Endothelial cell (in vitro differentiated cells): Measurements from ENCODE around the gene JPH4. TPM values are rescaled to one million over a fixed set of nuclear protein-coding genes. Genes with fewer than 3 reads are reported as not detected.

Source experiments
- DNase-seq: peaks from one replicate; pipeline ENCODE4 v3.0.0; 2021; ENCODE audit warnings: low spot score
- H3K27ac Mint-ChIP-seq: one replicate; pipeline ENCODE4 v1.8.0; 2021; ENCODE audit warnings: mixed read lengths, inconsistent platforms; ENCODE audit not compliant: unreplicated experiment
- H3K27me3 Mint-ChIP-seq: one replicate; pipeline ENCODE4 v1.8.0; 2021; ENCODE audit warnings: mild to moderate bottlenecking, moderate library complexity, mixed read lengths, inconsistent platforms; ENCODE audit not compliant: unreplicated experiment
- H3K36me3 Mint-ChIP-seq: one replicate; pipeline ENCODE4 v1.8.0; 2021; ENCODE audit warnings: mild to moderate bottlenecking, low read depth, mixed read lengths, inconsistent platforms; ENCODE audit not compliant: unreplicated experiment
- H3K4me1 Mint-ChIP-seq: one replicate; pipeline ENCODE4 v1.8.0; 2021; ENCODE audit warnings: mild to moderate bottlenecking, mixed read lengths, inconsistent platforms; ENCODE audit not compliant: unreplicated experiment
- H3K4me3 Mint-ChIP-seq: one replicate; pipeline ENCODE4 v1.8.0; 2021; ENCODE audit warnings: mild to moderate bottlenecking, mixed read lengths, inconsistent platforms; ENCODE audit not compliant: unreplicated experiment
- H3K9me3 Mint-ChIP-seq: one replicate; pipeline ENCODE4 v1.8.0; 2021; ENCODE audit warnings: mixed read lengths, inconsistent platforms; ENCODE audit not compliant: unreplicated experiment
- total RNA-seq: library from RNA; stranded (reverse); fragmentation: NEBNext Ultra II Directional; extraction: Animal tissue kit (Norgen Biotek cat#: 25700); gene quantifications from one replicate; pipeline ENCODE4 v1.2.1, GENCODE V29; 2021; ENCODE audit not compliant: unreplicated experiment
- TF ChIP-seq, protein P1 (sequence below): fragments of 200-600 bp; sonication (generic); IDR thresholded peaks from one replicate; pipeline ENCODE4 v1.5.0; 2021; ENCODE audit warnings: antibody characterized with exemption; ENCODE audit not compliant: unreplicated experiment

JPH4 gene
- total RNA-seq, 1 donor from 2014 or later, result 0.64 TPM

DNA sequence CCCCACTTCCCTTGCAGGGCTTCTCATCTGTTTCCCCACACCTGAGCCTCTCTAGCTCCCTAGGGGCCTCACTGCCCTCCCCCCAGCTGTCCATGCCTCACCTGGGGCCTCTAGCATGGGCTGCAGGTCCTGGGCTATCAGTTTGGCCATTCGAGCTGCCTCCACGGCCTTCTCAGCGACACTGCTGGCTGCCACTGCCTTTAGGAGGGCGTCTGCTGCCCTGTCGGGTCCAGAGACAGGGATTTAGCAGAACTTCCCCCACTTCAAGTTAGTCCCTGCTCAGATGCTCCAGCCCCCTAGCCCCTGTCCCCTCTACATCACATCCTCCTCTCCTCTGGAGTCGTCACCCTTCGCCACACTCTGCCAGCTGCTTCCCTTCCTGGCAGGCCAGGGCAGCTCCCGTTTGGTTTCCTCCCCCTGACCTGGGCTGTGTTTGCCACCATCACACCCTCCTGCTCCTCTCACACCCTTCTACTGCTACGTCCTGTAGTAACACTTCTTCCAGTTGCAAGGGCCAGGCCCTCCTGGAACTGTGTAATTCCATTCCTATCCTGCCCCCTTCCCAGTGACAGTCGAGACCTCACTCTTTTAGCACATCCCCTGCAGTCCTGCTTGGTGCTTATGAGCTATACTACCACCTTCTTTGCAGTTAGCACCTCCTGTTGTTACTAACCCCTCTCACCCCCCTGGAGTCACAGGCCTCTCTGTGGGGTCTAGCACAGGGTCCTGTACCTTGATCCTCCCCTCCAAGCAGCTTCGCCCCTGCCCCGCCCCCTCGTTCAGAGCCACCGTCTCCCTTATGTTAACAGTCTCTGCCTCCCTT lies 6.7 kb downstream of the JPH4 start:
- peaks cover 30% of the 10 kb centered on the region for H3K27me3 Mint-ChIP-seq
- no peak for DNase-seq
- no peak overlapping the region for H3K4me3 Mint-ChIP-seq

DNA sequence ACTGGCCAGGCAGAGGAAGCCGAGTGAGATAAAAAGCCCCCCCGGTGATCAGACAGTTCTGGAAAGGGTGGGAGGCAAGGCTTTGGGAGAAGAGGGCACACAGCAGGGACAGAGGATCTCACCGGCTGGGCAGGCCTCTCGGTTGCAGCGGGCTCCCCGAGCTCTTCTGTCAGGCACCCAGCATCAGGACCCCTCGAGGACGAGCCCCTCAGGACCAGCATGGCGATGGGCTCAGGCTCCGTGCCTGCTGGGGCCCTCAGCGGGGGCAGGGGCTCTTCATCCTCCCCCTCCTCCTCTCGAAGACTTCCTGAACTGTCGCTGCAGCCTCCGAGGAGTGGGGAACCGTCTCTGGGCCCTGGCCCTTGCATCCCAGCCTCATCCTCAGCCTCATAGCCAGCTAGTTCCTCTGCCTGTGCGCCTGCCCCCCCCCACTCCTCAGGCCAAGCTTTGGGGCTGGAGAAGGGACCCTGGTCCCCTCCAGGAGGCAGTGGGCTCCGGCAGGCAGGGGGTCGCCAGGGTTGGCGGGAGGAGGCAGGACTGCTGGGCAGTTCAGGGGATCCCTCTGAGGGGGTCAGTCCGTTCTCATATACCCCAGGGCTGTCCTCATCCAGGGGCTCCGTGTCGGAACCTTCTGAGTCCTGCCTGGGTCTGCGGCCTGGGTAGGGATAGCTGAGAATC lies 7.6 kb downstream of the JPH4 start:
- H3K4me1 Mint-ChIP-seq, result peaks cover 49% of the 10 kb centered on the region
- TF ChIP-seq, protein P1, sequence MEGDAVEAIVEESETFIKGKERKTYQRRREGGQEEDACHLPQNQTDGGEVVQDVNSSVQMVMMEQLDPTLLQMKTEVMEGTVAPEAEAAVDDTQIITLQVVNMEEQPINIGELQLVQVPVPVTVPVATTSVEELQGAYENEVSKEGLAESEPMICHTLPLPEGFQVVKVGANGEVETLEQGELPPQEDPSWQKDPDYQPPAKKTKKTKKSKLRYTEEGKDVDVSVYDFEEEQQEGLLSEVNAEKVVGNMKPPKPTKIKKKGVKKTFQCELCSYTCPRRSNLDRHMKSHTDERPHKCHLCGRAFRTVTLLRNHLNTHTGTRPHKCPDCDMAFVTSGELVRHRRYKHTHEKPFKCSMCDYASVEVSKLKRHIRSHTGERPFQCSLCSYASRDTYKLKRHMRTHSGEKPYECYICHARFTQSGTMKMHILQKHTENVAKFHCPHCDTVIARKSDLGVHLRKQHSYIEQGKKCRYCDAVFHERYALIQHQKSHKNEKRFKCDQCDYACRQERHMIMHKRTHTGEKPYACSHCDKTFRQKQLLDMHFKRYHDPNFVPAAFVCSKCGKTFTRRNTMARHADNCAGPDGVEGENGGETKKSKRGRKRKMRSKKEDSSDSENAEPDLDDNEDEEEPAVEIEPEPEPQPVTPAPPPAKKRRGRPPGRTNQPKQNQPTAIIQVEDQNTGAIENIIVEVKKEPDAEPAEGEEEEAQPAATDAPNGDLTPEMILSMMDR, result no peak
- H3K27ac Mint-ChIP-seq, result no peak overlapping the region
- no peaks in the 10 kb centered on the region for H3K9me3 Mint-ChIP-seq
- H3K36me3 Mint-ChIP-seq, result peaks cover 4% of the 10 kb centered on the region
- H3K4me3 Mint-ChIP-seq, result no peak overlapping the region
- H3K27me3 Mint-ChIP-seq, result peaks cover 28% of the 10 kb centered on the region
- DNase-seq, result no peak

More for the DNA sequence above, 6.7 kb downstream of the JPH4 start:
- peaks cover 4% of the 10 kb centered on the region for H3K36me3 Mint-ChIP-seq
- peaks cover 47% of the 10 kb centered on the region for H3K4me1 Mint-ChIP-seq
- peak overlapping the region; percentile 16 for H3K27ac Mint-ChIP-seq
- no peaks in the 10 kb centered on the region for H3K9me3 Mint-ChIP-seq
- TF ChIP-seq, protein P1, result no peak

DNA sequence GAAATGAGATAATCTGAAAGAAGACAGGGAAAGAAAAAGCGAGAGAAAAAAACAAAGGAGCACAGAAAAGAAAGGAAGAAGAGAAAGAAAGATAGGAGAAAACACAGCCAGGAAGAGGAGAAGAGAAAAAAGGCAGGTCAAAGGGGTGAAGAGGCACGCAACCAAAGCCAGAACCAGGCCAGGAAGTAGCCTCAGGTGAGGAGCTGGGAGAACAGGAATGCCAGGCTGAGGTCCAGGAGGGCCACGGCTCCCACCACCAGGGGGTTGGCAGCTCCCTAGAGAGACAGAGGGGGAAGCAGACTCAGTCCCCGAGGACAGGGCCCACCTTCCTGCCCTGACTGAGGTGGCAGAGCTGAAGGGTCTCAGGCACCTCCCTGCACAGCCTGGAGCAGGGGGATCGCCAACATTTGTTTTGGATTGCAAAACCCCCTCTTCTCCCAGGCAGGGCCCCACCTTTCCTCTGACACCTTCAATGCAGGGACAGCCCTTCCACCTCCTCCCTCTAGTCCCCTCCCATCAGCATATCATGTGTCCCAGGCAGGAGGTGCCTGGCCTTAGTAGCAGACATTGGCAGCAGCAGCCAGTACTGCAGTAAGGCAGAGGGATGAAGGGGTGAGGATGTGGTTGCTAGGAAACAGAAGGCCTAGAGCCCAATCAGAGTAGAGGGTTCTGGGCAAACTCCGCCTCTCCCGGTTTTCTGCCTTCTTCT lies 9.0 kb downstream of the JPH4 start:
- peak overlapping the region; percentile 42 for H3K4me3 Mint-ChIP-seq
- TF ChIP-seq, protein P1, result no peak
- no peaks in the 10 kb centered on the region for H3K9me3 Mint-ChIP-seq
- peaks cover 23% of the 10 kb centered on the region for H3K27me3 Mint-ChIP-seq
- no peak for DNase-seq
- peaks cover 10% of the 10 kb centered on the region for H3K36me3 Mint-ChIP-seq
- no peak overlapping the region for H3K27ac Mint-ChIP-seq
- H3K4me1 Mint-ChIP-seq, result peaks cover 49% of the 10 kb centered on the region

DNA sequence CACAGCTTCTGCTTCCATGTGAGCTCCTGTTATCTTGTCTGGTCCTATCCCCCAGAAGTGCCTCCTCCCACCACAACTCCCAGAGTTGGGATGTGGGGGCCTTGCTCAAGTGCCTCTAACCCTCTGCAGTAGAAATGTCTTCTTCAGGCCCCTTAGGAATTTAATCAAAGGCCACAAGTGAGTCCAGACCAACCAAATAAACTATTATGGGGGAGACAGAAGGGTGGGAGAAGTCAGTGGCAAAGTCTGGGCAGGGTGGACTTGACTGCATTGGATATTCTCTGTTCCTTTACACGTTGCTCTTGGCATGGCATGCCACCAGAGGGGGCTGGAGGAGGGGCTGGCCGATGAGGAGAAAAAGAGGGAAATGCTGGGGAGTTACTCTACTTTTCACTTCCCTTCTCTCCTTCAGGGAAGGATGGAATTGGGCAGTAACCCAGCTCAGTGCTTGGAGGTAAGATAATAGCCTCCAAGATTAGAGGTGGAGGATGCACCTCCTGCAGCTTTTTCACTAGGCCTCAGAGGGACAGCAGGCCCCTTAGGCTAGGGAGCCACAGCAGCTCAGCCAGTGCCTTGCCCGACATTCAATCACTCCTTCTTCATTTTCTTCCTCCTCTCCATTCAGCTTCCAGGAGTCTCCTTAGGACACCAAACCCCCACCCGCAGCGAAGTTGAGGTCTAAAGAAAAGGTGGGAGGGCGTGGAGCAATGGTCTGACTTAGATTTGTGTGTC lies 9.8 kb downstream of the JPH4 start:
- TF ChIP-seq, protein P1, result peak; percentile 43
- peak; percentile 69 for DNase-seq
- H3K27ac Mint-ChIP-seq, result peak overlapping the region; percentile 31
- H3K4me1 Mint-ChIP-seq, result peaks cover 48% of the 10 kb centered on the region
- peaks cover 15% of the 10 kb centered on the region for H3K36me3 Mint-ChIP-seq
- no peaks in the 10 kb centered on the region for H3K9me3 Mint-ChIP-seq
- H3K27me3 Mint-ChIP-seq, result peaks cover 23% of the 10 kb centered on the region
- peak overlapping the region; percentile 74 for H3K4me3 Mint-ChIP-seq
